ENCODE data around the gene GRIA3.

GRIA3 gene

DNA sequence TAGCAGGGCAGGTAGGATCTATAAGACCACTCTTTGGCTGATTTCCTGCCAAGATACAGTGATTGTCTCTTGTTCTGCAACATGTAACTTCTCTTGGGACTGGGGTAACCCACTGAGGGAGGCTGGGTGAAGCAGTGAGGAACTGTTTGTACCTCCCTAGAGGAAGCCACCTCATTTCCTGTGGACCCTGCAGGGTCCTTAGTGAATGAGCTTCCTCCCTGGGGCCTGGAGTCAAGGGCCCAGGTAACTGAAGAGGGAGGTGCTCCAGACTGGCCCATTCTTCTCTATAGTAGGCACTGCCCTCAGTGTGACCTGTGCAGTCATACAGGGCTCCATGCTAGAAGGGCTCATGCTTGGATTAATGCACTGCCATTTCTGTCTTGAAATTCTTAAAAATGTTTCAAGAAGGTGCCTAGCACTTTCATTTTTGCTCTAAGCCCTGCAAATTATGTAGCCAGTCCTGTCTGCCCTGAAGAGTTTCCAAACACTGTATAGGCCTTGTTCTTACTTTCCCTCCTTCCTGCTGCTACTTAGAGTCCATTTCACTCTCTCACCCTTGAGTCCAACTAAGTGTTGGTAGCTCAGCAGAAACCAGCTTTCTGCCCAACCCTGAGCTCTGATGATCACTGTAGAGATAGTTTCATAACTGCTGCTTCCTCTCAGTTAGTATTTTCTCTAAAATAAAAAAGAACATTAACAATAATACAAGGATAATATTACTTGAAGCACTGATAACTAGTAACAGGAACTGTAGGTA is 8.5 kb upstream of the GRIA3 start:
- no peak for DNase-seq
- Histone ChIP-seq H2AFZ (ENCODE audit: low read depth, low read length) (no peak overlapping the region), H3K9ac (ENCODE audit: low read depth, low read length) (no peak overlapping the region), H3K4me1 (ENCODE audit: insufficient read depth, low read length) (0 out of 2 replicates have a peak, but pooled peaks cover 2% of the 10 kb centered on the region), H3K4me2 (ENCODE audit: insufficient read depth, low read length) (no peak overlapping the region), H3K27ac (ENCODE audit: low read length) (no peak overlapping the region), H3K9me3 (ENCODE audit: insufficient read depth, low read length, severe bottlenecking) (no peaks in the 10 kb centered on the region), H3K4me3 (ENCODE audit: low read depth in 1 of 2, low read length in 2 of 2) (no peak overlapping the region), H4K20me1 (ENCODE audit: insufficient read depth, low read length) (no peaks in the 10 kb centered on the region), H3K36me3 (ENCODE audit: insufficient read depth, low read length) (no peaks in the 10 kb centered on the region), H3K79me2 (ENCODE audit: insufficient read depth, low read length) (no peaks in the 10 kb centered on the region), H3K27me3 (ENCODE audit: insufficient read depth, low read length, poor library complexity) (no peaks in the 10 kb centered on the region)
- no peak for TF ChIP-seq EZH2 (IDR thresholded peaks at IDR 0.05; ENCODE audit: borderline replicate concordance, low read depth, low read length, severe bottlenecking)
- TF ChIP-seq, protein P1, sequence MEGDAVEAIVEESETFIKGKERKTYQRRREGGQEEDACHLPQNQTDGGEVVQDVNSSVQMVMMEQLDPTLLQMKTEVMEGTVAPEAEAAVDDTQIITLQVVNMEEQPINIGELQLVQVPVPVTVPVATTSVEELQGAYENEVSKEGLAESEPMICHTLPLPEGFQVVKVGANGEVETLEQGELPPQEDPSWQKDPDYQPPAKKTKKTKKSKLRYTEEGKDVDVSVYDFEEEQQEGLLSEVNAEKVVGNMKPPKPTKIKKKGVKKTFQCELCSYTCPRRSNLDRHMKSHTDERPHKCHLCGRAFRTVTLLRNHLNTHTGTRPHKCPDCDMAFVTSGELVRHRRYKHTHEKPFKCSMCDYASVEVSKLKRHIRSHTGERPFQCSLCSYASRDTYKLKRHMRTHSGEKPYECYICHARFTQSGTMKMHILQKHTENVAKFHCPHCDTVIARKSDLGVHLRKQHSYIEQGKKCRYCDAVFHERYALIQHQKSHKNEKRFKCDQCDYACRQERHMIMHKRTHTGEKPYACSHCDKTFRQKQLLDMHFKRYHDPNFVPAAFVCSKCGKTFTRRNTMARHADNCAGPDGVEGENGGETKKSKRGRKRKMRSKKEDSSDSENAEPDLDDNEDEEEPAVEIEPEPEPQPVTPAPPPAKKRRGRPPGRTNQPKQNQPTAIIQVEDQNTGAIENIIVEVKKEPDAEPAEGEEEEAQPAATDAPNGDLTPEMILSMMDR (IDR thresholded peaks at IDR 0.05; ENCODE audit: borderline replicate concordance, extremely low read depth, low read length, poor library complexity, severe bottlenecking) = no peak
- ATAC-seq (ENCODE audit: insufficient read depth, low read depth) = no peak

DNA sequence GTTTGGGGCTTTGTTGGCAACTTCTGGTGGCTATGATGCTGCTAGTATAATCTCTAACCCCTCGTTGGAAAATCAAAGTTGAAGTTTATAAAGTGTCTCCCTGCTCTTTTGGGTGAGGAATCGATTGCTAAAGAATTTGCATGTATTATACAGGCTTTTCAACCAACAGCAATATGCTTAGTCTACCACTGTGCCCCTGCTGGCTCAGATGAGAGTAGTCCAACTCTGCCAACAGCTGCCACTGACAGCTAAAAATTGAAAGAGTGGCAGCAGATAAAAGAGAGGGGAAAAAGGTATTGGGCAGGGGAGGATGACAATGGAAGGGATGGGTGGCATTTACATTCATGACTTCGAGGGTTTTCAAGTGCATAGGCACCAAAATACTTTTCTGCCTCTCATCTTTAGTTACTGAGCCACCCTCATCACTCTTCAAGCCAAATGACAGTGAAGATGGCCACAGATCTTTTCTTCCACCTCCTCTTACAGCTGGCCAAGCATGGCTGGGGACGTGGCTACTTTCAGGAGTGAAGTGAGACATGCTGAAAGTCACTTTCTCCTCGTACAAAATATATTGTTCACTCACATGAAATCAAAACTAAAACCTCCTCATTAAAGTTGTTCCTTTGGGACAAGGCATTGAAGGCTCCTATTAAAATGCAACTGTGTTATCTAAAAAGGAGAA is 2.7 kb upstream of the GRIA3 start:
- Histone ChIP-seq H3K9me3 (ENCODE audit: insufficient read depth, low read length, severe bottlenecking) (no peaks in the 10 kb centered on the region), H3K4me1 (ENCODE audit: insufficient read depth, low read length) (no peaks in the 10 kb centered on the region), H3K4me3 (ENCODE audit: low read depth in 1 of 2, low read length in 2 of 2) (no peak overlapping the region), H3K27me3 (ENCODE audit: insufficient read depth, low read length, poor library complexity) (no peaks in the 10 kb centered on the region), H3K27ac (ENCODE audit: low read length) (no peak overlapping the region), H3K79me2 (ENCODE audit: insufficient read depth, low read length) (no peaks in the 10 kb centered on the region), H3K36me3 (ENCODE audit: insufficient read depth, low read length) (no peaks in the 10 kb centered on the region), H4K20me1 (ENCODE audit: insufficient read depth, low read length) (no peaks in the 10 kb centered on the region), H3K4me2 (ENCODE audit: insufficient read depth, low read length) (no peak overlapping the region), H3K9ac (ENCODE audit: low read depth, low read length) (no peak overlapping the region), H2AFZ (ENCODE audit: low read depth, low read length) (no peak overlapping the region)
- DNase-seq = no peak
- ATAC-seq (ENCODE audit: insufficient read depth, low read depth) = no peak
- TF ChIP-seq, protein P1 (IDR thresholded peaks at IDR 0.05; ENCODE audit: borderline replicate concordance, extremely low read depth, low read length, poor library complexity, severe bottlenecking) = no peak
- TF ChIP-seq EZH2 (IDR thresholded peaks at IDR 0.05; ENCODE audit: borderline replicate concordance, low read depth, low read length, severe bottlenecking) = no peak

DNA sequence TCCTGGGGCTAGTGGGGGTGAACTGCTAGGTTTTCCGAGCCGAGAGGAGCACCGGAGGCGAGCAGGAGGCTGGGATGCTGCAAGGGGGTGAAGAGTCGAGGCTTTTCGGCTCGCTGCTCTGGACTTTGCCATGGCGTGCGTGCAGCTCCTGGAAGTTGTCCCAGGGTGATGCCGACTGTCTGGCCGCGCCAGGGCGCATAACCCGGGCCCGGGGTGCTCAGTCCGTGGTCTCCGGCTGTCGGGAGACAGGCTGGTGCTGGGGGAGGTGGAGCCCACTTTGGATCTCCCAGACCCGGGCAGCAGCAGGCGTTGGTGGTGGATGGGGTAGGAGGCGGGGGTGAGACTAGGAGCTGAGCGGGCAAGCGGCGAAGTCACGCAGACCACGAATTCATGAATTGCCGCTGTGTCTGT is 793 bp downstream of the GRIA3 start:
- Histone ChIP-seq H3K27me3 (ENCODE audit: insufficient read depth, low read length, poor library complexity) (no peaks in the 10 kb centered on the region), H3K36me3 (ENCODE audit: insufficient read depth, low read length) (no peaks in the 10 kb centered on the region), H4K20me1 (ENCODE audit: insufficient read depth, low read length) (no peaks in the 10 kb centered on the region), H3K9me3 (ENCODE audit: insufficient read depth, low read length, severe bottlenecking) (no peaks in the 10 kb centered on the region), H3K27ac (ENCODE audit: low read length) (no peak overlapping the region), H3K9ac (ENCODE audit: low read depth, low read length) (no peak overlapping the region), H2AFZ (ENCODE audit: low read depth, low read length) (no peak overlapping the region), H3K4me1 (ENCODE audit: insufficient read depth, low read length) (no peaks in the 10 kb centered on the region), H3K4me3 (ENCODE audit: low read depth in 1 of 2, low read length in 2 of 2) (no peak overlapping the region), H3K4me2 (ENCODE audit: insufficient read depth, low read length) (no peak overlapping the region), H3K79me2 (ENCODE audit: insufficient read depth, low read length) (no peaks in the 10 kb centered on the region)
- ATAC-seq (ENCODE audit: insufficient read depth, low read depth) (no peak), DNase-seq (no peak)
- TF ChIP-seq EZH2 (IDR thresholded peaks at IDR 0.05; ENCODE audit: borderline replicate concordance, low read depth, low read length, severe bottlenecking) = no peak
- TF ChIP-seq, protein P1 (IDR thresholded peaks at IDR 0.05; ENCODE audit: borderline replicate concordance, extremely low read depth, low read length, poor library complexity, severe bottlenecking) = no peak

Measured in DND-41 (cell line).